Measurements from ENCODE around the gene XXYLT1. TPM values are rescaled to one million over a fixed set of nuclear protein-coding genes. Genes with fewer than 3 reads are reported as not detected.
A peak's percentile ranks its signal among the peaks of the same experiment; 100 is the strongest.

The XXYLT1 gene
- total RNA-seq, 1 experiment from 2014 or later, result 53.9 TPM

- intact Hi-C loops (cut with micrococcal nuclease; ENCODE audit: unreplicated experiment), result no loop called here
- H3K36me3 ChIP-seq (ENCODE audit: insufficient read depth, low read length, poor library complexity, severe bottlenecking), result no peaks in the 10 kb centered on the region
- TF ChIP-seq EZH2 (IDR thresholded peaks at IDR 0.05; ENCODE audit: borderline replicate concordance, low read depth, low read length, poor library complexity, severe bottlenecking), result no peak
- no peak for TF ChIP-seq CTCF (conservative IDR thresholded peaks at IDR 0.05; ENCODE audit: low read depth, low read length)
- H3K4me3 ChIP-seq (ENCODE audit: low read depth, low read length, poor library complexity, severe bottlenecking), result no peak overlapping the region
- CTCF ChIA-PET, result no interaction called here
- peaks cover 22% of the 10 kb centered on the region for H3K4me1 ChIP-seq (ENCODE audit: insufficient read depth, low read length, poor library complexity, severe bottlenecking)
- H3K9me3 ChIP-seq (ENCODE audit: low read depth, low read length, poor library complexity, severe bottlenecking), result no peaks in the 10 kb centered on the region
- BruUV-seq (replicated peaks), result no TSS peak
- H3K27me3 ChIP-seq (replicated peaks; ENCODE audit: insufficient read depth, low read depth, low read length, poor library complexity), result no peaks in the 10 kb centered on the region
- DNase-seq (ENCODE audit: low spot score), result no peak
- no peak overlapping the region for H3K27ac ChIP-seq (ENCODE audit: low read depth, low read length, poor library complexity, severe bottlenecking)
- POLR2A ChIA-PET (ENCODE audit: low non-redundant PET), result no interaction called here
Observed at GRCh38 chr3:195212033-195212748, 58.8 kb downstream of the XXYLT1 start.

DNA sequence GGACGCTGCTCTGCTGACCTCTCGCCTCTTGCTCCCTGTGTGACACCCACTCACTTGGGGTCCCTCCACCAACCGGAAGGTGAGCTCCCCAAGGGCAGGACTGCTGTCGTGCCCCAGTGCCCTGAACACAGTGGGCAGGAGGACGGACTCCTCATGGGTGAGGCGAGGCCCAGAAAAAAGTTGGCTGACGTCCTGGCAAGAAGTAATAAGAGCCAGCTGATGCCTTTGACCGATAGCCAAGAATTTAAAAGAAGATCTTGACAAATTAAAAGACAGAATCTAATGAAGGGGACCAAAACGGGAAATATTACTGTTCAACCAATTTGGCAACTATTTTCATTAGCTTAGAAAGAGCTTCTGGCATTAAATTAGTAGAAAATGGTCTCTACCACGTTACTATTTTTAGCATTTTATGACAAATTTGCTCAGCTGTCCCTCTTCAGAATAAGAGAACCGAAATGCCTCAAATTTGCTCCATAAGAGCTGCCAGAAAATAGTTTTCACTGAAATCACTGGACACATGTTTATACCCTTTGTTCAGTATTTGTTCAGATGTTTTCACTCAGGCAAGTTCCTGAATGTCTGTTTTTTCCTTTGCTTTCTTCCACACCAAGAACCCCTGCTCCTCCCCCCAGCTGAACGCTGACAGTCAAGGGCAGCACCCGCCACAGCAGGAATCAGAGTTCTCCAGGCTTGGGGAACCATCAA lies 60.5 kb downstream of the XXYLT1 start:
- intact Hi-C loops (cut with micrococcal nuclease; ENCODE audit: unreplicated experiment), result no loop called here
- H3K27ac ChIP-seq (ENCODE audit: low read depth, low read length, poor library complexity, severe bottlenecking), result peak overlapping the region; percentile 3
- no peaks in the 10 kb centered on the region for H3K27me3 ChIP-seq (replicated peaks; ENCODE audit: insufficient read depth, low read depth, low read length, poor library complexity)
- no peaks in the 10 kb centered on the region for H3K36me3 ChIP-seq (ENCODE audit: insufficient read depth, low read length, poor library complexity, severe bottlenecking)
- H3K4me1 ChIP-seq (ENCODE audit: insufficient read depth, low read length, poor library complexity, severe bottlenecking), result peaks cover 25% of the 10 kb centered on the region
- no TSS peak for BruUV-seq (replicated peaks)
- no peak for DNase-seq (ENCODE audit: low spot score)
- ChIA-PET POLR2A (ENCODE audit: low non-redundant PET) (interaction anchor here (0.6 kb wide), 1 partner anchor 27 kb away, joined by 3 read pairs; no protein-coding TSS in a partner anchor), CTCF (no interaction called here)
- TF ChIP-seq CTCF (conservative IDR thresholded peaks at IDR 0.05; ENCODE audit: low read depth, low read length) (no peak), EZH2 (IDR thresholded peaks at IDR 0.05; ENCODE audit: borderline replicate concordance, low read depth, low read length, poor library complexity, severe bottlenecking) (no peak)
- no peaks in the 10 kb centered on the region for H3K9me3 ChIP-seq (ENCODE audit: low read depth, low read length, poor library complexity, severe bottlenecking)
- H3K4me3 ChIP-seq (ENCODE audit: low read depth, low read length, poor library complexity, severe bottlenecking), result no peak overlapping the region

GRCh38 chr3:195209847-195210265 lies 61.1 kb downstream of the XXYLT1 start:
- peaks cover 28% of the 10 kb centered on the region for H3K4me1 ChIP-seq (ENCODE audit: insufficient read depth, low read length, poor library complexity, severe bottlenecking)
- ChIA-PET CTCF (no interaction called here), POLR2A (ENCODE audit: low non-redundant PET) (no interaction called here)
- no peaks in the 10 kb centered on the region for H3K27me3 ChIP-seq (replicated peaks; ENCODE audit: insufficient read depth, low read depth, low read length, poor library complexity)
- BruUV-seq (replicated peaks), result no TSS peak
- TF ChIP-seq EZH2 (IDR thresholded peaks at IDR 0.05; ENCODE audit: borderline replicate concordance, low read depth, low read length, poor library complexity, severe bottlenecking) (no peak), CTCF (conservative IDR thresholded peaks at IDR 0.05; ENCODE audit: low read depth, low read length) (no peak)
- H3K9me3 ChIP-seq (ENCODE audit: low read depth, low read length, poor library complexity, severe bottlenecking), result no peaks in the 10 kb centered on the region
- no peaks in the 10 kb centered on the region for H3K36me3 ChIP-seq (ENCODE audit: insufficient read depth, low read length, poor library complexity, severe bottlenecking)
- no peak overlapping the region for H3K27ac ChIP-seq (ENCODE audit: low read depth, low read length, poor library complexity, severe bottlenecking)
- no peak for DNase-seq (ENCODE audit: low spot score)
- intact Hi-C loops (cut with micrococcal nuclease; ENCODE audit: unreplicated experiment), result no loop called here
- H3K4me3 ChIP-seq (ENCODE audit: low read depth, low read length, poor library complexity, severe bottlenecking), result no peak overlapping the region
